Superior temporal gyrus (tissue), 1 donor: ENCODE data around the gene MLH1.
A peak's percentile ranks its signal among the peaks of the same experiment; 100 is the strongest.
"Not testable (repeated sequence)": the region's sequence is repeated elsewhere in the genome, so short reads cannot be mapped to it uniquely, and the experiment has no call there.

Experiments
- DNase-seq: peaks from one replicate; pipeline ENCODE4 v3.0.0-alpha.2; 2016; ENCODE audit errors: extremely low spot score

The MLH1 gene

DNA sequence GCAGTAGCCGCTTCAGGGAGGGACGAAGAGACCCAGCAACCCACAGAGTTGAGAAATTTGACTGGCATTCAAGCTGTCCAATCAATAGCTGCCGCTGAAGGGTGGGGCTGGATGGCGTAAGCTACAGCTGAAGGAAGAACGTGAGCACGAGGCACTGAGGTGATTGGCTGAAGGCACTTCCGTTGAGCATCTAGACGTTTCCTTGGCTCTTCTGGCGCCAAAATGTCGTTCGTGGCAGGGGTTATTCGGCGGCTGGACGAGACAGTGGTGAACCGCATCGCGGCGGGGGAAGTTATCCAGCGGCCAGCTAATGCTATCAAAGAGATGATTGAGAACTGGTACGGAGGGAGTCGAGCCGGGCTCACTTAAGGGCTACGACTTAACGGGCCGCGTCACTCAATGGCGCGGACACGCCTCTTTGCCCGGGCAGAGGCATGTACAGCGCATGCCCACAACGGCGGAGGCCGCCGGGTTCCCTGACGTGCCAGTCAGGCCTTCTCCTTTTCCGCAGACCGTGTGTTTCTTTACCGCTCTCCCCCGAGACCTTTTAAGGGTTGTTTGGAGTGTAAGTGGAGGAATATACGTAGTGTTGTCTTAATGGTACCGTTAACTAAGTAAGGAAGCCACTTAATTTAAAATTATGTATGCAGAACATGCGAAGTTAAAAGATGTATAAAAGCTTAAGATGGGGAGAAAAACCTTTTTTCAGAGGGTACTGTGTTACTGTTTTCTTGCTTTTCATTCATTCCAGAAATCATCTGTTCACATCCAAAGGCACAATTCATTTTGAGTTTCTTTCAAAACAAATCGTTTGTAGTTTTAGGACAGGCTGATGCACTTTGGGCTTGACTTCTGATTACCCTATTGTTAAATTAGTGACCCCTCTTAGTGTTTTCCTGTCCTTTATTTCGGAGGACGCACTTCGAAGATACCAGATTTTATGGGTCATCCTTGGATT, at the start of gene MLH1:
Gene MLH1, plus strand, starts transcription at position 193 of the 958 bp plus-strand sequence. Its CDS starts 30 bp downstream, at position 223.
- DNase-seq = peak; percentile 100

DNA sequence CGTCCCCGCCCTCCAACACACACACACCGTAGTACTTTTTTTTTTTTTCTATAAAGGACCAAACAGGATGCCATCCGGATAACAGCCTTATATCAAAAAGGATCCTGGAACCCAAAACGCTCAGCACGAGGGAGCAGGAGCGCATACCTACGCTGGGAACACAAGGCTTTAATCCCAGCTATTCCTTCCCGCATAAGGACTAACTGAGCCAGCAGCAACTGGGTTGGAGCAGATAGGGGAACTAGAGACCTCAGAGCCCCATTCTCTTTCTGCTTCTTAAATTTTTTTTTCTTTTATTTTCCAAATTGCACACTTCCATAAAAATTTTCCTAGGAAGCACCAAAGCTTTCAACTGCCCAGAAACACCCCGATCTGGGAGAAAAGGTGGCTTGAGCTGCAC, 49.7 kb upstream of the MLH1 start:
- peak; percentile 15 for DNase-seq

DNA sequence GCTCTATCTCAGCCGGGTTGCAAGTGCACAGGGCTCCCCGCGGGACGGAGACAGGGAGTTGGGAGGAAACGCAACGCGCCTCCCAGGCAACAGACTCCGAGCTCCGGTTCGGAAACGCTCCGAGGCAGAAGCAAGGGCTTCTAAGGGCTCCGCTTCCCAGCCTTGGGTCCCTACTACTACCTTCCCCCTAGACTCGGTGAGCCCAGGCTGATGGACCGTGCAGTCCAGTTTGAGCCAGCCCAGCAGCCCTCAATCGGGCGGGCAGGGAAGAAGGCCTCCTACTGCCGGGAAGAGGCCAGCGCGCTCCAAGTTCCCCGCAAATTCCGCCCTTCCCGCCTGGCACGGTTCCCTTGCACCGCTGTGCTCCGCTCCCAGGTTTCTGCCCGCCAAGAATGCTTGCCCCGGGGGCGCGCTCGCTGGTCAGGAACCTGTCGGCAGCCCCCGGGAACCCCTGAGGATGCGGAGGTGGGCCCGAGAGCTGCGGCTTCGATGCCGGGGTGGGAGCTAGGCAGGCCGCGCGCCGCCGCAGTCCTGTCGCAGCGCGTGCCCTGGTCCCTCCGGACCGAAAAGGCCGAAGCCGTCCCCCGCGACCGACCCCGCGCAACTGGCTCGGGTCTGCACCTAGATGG, 49.2 kb upstream of the MLH1 start:
- DNase-seq = peak; percentile 49

GRCh38 chr3:36944641-36945270, 48.6 kb upstream of the MLH1 start, which contains the start of gene TRANK1:
TRANK1 (minus strand) TSS chr3:36945054; CDS start chr3:36944809, 245 bp downstream.
- DNase-seq = peak; percentile 47

DNA sequence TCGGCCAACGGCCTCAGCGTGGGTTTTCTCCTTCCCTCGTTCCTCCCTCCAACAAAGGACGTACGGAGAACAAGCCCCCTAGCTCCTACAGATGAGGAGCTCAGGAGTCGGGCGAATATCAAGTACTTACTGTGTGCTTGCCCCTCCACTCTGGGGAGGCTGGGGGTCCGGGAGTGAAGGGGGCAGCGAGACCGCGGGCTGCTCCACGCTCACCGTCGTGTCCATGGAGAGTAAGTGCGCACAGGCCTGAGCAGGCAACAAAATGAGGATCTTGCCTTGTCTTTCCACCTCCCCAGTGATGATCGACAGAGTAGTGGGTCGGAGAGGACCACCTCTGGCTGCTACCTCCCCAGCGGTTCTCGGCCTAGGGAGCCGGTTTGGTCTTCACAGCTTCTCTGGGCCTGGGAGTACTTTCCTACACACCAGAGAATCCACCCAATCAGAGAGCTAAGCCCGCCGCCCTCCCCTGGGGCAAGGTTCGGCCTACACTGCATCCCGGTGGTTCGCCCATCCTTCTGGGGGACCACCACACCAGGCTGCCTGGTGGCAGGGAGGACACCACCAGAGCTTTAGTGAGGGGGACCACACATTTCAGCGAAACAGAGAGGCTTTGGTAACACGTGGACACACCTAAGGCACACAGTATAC, 47.9 kb upstream of the MLH1 start:
- DNase-seq = no peak

DNA sequence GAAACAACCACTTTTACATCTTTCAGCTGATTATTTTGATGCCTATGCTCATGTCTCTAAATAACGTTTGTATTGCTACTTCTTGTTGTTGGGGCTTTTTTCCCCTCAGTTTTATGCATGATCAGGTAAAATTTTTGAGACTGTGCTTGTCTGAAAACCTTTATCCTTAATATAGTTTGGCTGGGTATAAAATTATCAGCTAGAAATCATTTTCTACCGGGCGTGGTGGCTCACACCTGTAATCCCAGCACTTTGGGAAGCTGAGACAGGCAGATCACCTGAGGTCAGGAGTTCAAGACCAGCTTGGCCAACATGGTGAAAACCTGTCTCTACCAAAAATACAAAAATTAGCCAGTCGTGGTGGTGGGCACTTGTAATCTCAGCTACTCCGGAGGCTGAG, 45.5 kb upstream of the MLH1 start:
- not testable (repeated sequence) for DNase-seq

GRCh38 chr3:36954452-36955134, 38.7 kb upstream of the MLH1 start:
- DNase-seq = no peak

DNA sequence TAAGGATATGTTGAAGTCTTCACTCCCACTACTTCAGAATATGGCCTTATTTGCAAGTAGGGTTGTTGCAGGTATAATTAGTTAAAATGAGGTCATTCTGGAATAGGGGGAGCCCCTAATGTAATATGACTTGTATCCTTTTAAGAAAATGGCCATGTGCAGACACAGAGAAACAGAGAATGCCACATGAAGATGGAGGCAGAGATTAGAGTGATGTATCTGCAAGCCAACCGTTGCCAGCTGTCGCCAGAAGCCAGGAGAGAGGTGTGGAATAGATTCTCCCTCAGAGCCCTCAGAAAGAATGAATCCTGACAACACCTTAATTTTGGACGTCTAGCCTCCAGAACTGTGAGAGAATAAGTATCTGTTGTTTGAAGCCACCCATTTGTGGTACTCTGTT, 37.2 kb upstream of the MLH1 start:
- DNase-seq = no peak

GRCh38 chr3:36957063-36957462, 36.3 kb upstream of the MLH1 start:
- no peak for DNase-seq

- no peak for DNase-seq
Observed at GRCh38 chr3:36957862-36958686, 35.2 kb upstream of the MLH1 start.

DNA sequence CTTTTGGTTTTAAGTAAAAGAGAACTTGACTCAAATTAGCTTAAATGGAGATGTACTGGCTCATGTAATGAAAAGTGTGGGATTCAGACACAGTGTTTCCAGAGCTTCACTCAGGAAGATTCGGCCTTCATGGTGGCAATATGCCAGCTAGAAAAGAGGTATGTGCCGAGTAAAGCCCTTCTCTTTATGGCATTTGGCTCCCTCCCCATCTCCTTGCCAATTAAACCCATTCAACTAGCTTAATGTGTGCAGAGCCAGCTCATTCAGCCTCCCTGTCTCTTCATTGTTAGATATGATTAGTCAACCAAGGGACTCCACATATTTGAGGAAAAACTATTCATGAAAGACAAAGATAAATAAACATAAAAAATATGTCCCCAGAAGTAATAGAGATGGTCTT, 33.5 kb upstream of the MLH1 start:
- no peak for DNase-seq

DNA sequence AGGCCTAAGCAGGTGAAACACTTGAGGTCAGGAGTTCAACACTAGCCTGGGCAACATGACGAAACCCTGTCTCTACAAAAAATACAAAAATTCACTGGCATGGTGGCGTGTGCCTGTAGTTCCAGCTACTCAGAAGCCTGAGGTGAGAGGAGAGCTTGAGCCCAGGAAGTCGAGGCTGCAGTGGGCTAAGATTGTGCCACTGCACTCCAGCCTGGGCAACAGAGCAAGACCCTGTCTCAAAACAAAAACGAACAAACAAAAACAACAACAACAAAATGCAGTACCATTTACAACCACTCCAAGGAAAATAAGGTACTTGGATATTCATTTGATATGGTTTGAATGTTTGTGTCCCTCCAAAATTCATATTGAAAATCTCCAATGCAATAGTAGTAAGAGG, 32.8 kb upstream of the MLH1 start:
- no peak for DNase-seq

DNA sequence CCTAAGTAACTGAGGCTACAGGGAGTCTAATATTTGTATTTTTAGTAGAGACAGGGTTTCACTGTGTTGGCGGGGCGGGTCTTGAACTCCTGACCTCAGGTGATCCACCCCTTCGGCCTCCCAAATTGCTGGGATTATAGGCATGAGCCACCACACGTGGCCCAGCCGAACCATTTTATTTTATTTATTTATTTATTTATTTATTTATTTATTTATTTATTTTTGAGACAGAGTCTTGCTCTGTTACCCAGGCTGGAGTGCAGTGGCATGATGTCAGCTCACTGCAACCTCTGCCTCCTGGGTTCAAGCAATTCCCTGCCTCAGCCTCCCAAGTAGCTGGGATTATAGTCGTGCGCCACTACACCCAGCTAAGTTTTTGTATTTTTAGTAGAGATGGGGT, 30.3 kb upstream of the MLH1 start:
- DNase-seq = not testable (repeated sequence)

DNA sequence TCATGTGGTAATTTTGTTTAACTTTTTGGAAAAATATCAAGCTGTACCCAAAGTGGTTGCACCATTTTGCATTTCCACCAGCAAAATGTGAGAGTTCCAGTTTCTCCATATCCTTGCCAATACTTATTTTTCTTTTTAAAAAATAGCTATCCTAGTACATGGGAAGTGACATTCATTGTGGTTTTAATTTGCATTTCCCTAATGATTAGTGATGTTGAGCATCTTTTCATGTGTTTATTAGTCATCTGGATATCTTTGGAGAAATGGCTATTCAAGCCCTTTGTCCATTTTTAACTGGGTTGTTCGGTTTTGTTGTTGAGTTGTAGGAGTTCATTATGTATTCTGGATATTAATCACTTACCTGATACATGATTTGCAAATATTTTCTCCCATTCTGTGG, 29.0 kb upstream of the MLH1 start:
- DNase-seq = no peak

DNA sequence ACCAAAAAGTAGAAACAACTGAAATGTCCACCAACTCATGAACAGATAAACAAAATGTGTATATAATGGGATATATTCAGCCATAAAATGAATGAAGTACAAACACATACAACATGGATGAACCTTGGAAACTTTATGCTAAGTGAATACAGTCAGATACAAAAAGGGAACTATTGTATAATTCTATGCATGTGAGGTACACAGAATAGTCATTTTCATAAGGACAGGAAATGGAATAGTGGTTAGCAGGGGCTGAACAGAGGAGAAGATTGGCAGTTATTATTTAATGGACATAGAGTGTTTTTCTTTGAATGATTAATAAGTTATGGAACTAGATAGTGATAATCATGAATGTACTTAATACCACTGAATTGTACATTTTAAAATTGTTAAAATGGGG, 28.5 kb upstream of the MLH1 start:
- no peak for DNase-seq

DNA sequence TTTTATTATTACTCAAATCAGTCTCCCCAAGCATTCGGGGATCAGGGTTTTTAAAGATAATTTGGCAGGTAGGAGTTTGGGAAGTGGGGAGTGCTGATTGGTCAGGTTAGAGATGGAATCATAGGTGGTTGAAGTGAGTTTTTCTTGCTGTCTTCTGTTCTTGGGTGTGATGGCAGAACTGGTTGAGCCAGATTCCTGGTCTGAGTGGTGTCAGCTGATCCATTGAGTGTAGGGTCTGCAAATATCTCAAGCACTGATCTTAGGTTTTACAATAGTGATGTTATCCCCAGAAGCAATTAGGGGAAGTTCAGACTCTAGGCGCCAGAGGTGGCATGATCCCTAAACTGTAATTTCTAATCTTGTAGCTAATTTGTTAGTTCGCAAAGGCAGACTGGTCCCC, 27.9 kb upstream of the MLH1 start:
- no peak for DNase-seq

DNA sequence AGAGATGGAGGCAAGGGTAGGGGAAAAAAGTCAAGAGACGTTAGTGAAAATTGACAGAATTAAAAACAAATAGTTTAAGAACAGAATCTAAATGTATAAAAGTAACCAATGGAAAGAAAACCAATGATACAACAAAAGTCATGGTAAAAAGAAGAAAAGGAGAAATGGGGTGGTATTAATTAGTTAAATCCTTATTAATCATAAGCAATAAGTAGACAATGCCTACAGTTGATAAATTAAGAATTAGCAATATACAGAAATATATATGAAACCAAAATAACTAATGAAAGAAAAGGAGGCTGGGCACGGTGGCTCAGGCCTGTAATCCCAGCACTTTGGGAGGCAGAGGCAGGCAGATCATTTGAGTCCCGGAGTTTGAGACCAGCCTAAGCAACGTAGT, 24.2 kb upstream of the MLH1 start:
- no peak for DNase-seq

GRCh38 chr3:36969540-36970432, 23.5 kb upstream of the MLH1 start:
- DNase-seq = no peak

DNA sequence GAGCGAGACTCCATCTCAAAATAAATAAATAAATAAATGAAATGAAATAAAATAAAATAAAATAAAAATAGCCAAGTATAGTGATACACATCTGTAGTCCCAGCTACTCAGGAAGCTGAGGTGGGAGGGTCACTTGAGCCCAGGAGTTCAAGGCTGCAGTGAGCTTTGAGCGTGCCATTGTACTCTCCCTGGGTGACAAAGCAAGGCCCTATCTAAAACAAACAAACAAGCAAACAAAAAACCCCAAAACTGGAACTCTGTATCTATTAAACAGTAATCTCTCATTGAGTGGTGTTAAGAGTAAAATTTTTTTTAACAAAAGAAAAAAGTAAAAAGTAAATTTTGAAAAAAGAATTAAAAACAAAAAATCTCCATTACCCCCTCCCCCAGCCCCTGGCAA, 21.2 kb upstream of the MLH1 start:
- DNase-seq = no peak

- DNase-seq = no peak
Observed at GRCh38 chr3:36973139-36973538, 20.2 kb upstream of the MLH1 start.
